GF-D8 (cell line): ENCODE measurements around the gene TCF12.

Experiments
- DNase-seq: peaks from one replicate; lab custom pipeline; 2025; lab: John Stamatoyannopoulos, UW

Gene TCF12

DNA sequence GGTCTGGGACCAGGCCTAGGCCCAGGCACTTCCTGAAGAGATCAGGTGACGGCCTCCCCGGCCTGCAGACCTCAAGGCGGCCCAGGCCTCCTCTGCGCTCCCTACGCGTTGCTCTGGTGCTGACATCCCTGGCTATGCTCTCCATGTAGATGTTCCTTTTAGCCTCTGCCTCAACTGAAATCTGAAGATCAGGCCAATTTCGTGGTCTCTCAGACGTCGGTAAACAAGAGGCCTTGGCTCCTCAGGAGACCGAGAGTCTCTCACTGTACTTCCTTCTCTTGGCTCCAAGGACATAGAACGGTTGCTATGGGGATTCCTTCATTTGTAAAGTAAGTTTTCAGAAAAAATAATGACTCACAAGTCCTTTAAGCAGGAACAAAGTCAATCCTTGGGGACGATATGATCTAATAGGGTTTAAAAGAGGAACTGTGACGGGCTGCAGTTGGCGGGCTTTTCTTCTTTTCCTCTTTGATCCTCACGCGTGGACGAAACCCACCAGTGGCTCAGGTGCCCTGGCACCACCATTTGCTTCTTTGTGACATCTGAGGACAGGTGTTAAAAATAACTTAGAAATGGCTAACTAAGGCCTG, 402.3 kb downstream of the TCF12 start:
- peak; percentile 19 for DNase-seq

DNA sequence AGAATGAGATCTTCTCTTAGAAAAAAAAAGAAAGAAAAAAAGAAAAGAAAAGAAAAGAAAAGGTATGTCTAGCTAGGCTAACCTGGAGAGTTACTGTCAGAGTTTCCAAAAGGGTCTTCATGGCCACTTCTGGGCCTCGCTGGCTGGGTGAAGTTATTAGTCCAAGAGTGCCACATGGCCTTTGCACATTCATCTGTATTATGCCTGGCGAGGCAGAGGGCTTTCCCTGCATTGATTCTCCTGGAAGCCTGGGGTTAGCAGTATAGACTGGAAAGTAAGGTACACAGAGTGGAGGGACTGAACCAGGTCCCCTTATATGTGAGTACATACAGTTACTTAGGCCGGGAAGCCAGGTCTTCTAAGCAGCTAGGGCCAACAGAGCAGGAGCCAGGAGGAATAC, 403.0 kb downstream of the TCF12 start:
- no peak for DNase-seq

DNA sequence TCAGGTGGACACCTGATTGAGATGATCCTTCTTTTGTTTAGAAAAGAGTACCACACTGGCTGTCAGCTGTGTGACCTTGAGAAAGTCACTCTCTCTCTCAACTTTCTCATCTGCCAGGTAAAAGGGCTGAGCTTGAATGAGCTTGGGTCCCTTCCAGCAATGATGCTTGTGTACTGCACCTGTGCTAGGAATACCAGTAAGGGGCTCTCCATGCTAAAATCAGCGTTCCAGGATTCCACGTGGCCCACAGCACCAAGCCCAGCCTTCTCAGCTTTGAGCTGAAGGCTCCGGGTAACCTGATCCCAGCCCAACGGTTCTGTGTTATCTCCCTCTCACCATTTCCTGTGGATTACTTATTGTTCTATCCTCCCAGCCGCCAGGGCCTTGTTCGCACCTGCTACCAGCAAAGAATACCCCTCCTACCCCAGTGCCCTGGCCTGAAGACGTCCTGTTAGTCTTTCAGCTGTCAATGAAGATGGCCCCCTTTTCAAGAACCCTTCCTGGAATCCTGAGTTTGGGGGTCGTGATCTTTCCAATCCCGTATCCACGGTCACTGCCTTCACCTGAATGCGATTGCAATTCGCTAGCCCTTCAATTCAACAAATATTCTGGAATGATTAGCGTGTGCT, 403.6 kb downstream of the TCF12 start:
- peak; percentile 85 for DNase-seq

DNA sequence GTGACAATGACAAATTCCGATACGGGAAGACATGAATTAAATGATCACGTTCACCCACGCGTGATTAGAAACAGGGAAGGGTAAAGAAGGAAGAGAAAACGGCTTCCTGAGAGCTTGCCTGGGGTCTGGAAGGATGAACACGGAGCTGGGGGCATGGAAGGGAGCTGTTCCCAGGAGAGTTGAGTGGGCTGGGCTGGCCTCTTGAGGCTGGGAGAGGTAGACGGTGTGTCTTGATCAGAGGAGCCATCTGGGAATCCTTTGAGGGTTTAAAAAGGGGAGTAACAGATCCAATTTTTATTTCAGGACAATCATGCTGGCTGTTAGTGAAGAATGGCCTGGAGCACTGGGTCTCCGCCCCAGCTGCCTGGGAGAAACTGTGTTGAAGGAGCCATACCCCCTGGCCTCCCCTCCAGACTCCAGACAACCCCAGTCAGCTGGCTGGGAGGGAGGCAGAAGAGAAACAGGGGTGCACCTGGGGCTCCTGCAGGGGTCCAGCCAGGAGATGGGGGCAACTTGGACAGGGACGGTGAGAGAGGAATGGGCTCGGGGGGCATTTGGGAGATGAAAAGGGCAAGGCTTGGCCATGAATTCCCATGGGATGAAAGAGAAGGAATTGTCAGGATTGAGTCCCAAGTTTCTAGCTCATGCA, 404.3 kb downstream of the TCF12 start:
- DNase-seq = no peak

DNA sequence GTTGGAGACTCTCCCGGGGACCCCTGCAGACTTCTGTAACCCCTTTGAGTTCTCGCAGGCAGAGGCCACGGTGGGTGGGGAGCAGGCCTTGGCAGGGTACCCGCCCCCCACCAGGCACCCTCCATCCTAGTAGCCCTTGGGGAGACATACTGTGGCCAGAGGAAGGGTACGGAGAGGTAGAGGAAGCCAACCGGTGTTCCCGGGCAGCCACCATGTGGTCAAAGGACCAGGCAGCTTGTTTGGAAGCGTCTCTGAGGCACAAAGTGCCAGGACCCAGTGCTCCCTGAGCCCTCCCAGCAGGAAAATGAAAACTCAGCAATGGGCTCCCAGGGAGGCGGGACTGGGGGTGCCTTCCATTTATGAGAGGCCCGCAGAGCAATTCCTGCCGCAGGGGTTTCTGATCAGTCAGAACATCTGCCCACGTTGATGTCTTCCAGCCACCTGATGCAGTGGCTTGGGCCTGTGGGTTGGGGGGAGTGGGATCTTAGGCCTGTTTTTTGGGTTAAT, 404.9 kb downstream of the TCF12 start:
- no peak for DNase-seq

DNA sequence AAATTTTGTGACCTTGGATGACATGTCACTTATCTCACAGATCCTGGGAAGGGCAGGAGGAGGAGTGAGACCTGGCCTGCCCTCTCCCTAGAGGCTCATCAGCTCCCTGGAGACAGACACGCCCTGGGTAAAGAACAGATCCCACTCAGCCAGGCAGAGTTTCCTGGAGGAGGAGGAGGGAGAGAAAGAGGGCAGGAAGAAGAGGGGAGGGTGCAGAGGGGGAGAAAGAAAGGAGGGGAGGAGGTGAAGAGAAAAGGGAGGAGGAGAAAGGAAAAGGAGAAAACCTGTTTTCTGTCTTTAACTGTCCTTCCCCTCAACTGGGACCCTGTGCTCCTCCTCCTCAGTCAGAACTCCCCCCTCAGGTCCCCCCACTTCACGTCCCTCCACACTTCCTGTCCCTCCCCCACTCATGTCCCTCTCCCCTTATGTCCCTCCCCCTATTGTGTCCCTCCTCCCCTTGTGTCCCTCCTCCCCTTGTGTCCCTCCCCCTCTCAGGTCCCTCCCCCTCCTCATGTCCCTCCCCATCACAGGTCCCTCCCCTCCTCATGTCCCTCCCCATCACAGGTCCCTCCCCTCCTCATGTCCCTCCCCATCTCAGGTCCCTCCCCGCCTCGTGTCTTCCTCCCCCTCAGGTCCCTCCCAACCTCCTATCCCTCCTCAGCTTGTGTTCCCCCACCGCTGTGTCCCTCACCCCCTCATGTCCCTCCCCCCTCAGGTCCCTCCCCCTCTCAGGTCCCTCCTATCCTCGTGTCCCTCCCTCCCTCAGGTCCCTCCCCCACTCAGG, 405.6 kb downstream of the TCF12 start:
- DNase-seq = peak; percentile 57

DNA sequence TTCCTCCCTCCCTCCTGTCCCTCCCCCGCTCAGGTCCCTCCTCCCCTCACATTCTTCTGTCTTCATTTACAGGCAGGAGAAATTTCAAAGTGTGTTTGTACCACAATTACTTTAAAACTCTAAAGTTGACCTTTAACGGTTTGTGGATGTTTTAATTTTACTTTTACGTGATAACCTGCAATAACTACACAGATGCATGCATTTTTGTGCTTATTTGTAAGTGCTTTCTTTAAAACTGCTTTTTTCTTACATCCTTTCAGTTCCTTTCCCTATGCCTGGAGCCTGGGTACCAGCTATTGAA, 406.1 kb downstream of the TCF12 start:
- DNase-seq = no peak

DNA sequence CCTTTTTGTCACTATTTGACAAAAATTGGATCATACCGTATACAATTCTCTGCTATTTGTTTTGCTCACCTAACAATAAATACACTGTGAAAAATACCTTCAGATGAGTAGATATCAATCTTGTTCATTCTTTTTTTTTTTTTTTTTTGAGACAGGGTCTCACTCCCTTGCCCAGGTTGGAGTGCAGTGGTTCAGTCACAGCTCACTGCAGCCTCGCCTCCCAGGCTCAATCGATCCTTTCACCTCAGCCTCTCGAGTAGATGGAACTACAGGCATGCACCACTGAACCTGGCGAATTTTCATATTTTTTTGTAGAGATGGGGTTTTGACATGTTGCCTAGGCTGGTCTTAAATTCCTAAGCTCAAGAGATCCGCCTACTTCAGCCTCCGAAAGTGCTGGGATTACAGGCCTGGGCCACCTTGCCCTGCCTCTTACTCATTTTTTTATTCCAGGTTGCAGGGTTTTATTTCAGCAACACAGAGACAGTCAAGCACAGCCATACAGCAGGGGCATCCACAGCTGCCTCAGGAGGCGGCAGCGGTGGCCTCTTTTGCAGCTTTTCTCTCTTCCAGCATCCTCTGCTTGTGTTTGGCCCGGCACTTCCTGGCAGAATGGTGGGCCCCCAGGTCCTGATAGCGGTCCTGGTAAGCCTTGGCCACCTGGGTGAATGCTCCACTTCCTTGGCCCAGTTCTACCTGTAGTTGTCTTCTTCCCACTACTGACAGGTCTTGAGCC, 406.7 kb downstream of the TCF12 start:
- DNase-seq = no peak

DNA sequence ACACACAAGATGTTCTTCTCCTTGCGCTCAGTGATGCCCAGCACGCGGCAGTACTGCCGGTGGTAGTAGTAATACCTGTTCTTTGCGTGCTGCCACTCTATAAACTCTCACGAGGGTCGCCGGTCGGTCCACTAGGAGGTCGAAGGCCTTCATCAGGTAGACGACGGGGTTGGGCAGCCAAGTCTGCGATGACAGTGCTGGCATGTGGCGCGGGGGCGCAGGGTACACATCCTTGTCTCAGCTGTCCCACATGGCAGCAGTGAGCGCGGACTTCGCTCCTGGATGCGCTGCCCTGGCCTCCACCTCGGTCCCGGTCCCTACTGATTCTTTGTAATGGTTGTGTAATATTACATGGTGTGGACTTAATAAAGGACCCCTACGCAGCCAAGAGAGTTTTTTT, 407.8 kb downstream of the TCF12 start:
- no peak for DNase-seq

DNA sequence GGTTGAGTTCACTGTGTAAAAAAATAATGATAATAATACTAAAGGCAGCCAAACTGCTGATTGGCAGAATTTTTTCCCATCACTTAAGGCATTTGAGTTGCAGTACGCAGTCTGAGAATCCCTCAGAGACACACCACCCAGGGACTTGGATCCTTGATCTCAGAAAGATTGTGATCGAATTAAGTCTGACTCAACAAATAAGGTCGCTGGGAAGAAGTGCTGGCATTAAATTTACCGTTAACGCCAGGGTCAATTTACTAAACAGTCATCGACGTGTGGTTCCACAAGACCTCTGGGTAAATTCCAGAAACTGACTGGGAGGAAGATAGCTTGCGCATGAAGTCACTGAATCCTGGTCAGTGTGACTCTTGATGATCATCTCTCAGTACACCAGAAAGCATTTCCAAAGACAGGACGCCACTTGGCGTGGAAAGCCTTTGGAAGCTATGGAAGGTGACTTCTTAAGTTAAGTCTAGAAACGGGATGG, 409.6 kb downstream of the TCF12 start:
- no peak for DNase-seq

DNA sequence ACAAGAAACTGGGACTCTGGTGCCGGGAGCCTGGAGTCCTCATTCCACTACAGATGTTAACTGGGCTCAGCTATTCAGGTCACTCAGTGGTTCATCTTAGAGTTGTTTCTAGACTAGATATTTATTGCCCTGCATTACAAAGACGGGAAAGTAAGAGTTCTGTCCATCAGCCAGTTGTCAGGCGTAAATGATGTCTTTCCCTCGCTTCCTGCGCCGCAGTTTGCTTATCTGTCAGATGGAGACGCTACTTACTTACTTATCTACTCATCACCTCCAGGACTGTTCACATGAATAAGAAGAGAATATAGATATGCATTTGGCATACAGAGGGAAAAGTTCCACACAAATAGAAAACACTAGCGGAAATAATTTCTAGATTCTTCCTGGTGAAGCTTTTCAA, 410.0 kb downstream of the TCF12 start:
- no peak for DNase-seq

DNA sequence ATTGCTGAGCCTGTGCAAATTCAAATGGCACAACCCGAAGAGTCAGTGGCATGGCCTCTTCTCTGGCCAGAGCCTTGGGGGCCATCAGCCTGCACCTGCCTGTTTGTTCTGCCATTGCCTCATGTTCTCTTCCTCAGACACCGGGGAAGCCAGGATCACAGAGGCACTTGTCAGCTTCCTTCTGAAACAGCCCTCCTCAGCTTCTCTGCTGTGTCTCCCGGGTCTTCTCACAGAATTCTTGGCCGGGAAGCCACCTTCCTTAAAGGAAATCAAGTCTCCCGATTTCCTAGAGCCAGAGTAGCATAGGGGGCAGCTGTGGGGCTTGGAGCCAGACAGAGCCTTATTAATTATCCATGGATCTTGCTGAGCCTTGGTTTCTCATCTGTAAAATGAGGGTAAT, 410.5 kb downstream of the TCF12 start:
- no peak for DNase-seq

DNA sequence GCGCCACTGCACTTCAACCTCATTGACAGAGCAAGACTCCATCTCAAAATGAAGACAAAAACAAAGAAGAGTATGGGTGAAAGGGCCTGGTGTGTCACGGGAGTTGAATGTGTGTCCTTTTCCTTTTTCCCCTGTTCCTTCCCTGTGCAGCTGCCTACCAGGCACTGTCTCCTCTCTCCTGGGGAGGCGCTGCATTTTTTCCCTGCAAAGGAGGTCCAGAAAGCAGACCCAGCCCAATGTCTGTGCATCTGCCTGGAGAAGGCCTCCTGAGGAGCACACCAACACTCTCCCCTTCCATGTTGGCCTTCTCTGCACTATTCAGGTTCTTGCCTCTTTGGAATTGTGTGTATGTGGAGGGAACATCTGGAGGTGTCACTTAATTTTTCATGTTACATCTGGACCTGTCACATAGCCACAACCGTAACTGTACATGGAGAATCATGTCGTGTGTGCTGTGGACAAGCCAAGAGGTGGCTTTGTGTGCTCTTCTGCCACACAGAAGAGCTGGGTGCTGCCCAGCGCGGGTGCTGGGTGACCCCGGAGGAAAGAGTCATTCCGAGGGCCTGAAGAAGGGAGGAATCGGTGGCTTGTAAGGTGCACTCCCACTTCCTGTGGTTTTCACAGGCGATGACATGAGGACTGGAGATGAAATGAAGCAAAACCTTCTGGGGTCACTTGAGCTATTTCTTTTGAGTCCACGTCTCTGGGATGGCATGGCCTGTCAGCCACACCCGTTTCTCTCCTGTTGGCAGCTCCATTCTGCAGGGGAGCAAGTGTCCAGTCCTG, 411.3 kb downstream of the TCF12 start:
- peak; percentile 59 for DNase-seq

DNA sequence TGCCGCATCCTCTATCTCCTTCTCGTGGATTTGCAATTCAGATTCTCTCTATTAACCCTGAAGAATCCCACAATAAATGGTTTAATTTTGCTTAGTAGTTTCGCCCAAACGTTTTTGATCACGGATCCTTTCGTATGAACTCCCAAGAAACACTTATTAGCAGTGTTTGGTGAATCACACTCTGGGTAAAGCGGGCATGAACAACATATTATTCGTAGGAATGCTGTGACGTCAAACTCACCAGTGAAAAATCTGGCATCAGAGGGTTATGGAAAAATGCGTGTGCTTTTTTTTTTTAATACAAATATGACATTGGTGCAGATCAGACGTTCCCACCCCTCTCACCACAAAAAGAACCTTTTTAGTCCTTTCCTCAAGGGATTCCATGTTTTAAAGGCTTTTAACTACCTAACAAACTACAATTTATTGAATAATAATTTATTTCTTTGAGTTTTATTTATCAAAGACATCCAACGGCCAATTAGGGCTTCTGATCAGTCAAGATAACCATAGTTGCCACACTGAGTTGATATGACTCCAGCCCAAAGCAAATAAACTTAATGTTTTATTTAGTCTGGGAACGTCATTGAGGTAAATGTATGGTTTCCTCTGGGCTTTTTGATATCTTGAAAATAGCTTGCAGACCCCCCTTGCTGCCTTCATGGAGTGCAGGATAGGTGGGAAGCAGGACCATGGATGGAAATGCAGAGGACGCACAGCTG, 412.3 kb downstream of the TCF12 start:
- no peak for DNase-seq

DNA sequence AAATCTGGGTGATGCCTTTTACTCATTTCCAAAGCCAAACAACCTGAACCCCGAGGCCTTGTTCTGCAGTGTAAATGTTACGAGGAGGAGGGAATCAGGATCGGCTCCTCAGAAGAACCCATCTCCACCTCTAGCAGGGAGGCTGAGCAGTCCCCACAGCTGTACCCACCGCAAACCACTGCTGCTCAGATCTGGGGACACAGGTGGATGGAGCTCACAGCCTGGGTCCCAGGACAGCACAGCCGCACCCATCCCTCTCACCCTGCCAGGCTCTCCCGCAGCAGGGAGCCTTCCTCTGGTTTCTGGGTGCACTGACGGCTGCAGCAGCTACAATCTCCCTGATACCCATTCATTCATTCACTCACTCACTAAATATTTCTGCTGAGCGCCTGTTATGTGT, 413.9 kb downstream of the TCF12 start:
- no peak for DNase-seq

DNA sequence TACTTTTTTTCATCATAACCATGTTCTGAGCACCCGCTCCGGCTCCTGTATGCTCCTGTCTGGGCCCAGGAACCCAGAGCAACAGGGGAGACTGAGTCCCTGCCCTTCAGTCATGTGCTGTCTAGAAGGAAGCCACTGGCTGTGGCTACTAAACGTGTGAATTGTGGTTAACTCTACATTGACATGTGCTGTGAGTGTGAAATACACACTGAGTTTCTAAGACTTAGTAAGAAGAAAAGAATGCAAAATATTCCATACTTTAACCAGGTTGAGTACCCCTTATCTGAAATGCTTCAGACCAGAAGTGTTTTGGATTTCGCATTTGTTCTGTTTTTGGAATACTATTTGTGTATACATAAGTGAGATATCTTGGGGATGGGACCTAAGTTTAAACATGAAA, 415.0 kb downstream of the TCF12 start:
- DNase-seq = no peak

DNA sequence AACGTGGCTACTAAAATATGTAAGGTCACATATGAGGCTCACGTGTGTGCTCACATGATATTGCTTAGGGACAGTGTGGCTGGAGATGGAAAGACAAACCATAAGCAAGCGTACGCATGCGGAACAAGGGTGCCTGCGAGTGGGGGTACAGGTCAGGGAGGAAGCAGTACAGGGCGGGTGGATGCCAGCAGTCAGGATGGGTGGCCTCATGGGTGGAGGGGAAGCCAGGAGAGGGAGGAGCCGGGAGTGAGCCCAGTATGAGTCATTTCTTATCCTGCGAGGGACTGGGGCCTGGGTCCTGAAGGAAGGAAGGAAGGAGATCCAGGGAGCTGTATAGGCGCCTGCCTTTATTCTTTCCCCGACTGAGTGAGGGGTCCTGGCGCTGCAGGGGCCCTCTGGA, 415.8 kb downstream of the TCF12 start:
- no peak for DNase-seq

DNA sequence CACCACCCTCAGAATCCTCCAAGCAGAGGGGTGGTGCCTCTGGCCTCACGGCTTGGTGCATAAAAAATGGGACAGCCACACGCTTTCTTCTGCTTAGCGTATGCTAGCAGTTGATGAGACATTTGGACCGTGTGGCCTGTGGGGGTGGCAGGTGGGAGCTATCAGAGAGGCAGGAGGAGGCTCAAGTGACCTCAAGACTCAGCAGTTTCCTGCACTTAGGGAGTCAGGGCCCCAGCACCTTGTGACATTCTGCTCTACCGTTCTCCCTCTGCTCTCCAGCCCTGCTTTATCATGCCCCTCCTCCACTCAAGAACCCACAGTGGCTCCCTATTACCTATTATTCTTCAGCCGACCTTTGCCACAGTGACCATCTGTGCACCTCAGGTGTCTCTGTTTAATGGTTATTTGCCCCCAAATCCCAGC, 416.9 kb downstream of the TCF12 start:
- no peak for DNase-seq

DNA sequence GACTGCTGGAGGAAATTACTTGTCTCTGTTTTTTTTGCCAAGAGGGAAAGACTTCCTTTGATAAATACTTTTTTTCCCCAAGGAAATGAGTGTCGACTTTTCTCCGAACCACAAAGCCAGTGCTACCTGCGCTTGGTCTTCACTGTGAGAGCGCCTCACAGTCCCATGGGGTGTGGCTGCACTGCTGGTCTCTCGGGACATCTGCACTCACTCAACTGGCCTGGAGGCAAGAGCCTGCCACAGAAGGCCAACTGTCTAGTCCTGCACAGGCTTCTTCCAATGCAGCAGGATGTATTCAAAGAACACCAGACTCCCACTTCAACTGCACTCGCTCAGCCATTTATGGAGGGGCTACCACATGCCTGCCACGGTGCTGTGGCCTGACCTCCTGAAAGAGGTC, 417.3 kb downstream of the TCF12 start:
- no peak for DNase-seq

DNA sequence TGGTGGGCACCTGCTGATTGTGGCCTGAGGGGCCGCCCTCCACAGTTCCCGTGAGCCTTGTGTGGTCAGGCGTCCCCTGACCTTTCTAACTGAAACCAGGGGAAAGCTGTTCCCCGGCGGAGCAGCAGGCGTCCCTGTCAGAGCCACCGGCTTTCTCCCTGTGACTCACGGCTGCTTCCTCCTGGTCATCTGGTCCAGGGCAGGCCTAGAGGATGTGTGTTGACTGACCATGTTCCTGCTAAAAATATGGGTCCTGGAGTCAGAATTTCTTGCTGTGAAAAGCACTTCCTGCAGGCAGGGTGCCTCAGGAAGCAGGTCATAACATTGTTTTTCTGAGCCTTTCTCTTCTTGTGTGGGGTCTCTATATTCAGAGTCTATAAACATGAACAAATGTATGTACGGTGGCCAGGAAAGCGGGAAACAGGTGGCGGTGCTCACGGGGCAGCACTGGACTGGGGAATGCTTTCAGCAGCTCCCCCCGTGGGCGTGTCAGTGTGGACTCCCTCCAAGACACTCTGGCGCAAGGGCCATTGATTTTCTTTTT, 419.5 kb downstream of the TCF12 start:
- DNase-seq = no peak
